Vagina (tissue), 2 donors: ENCODE measurements around the gene FRRS1L.

ENCODE experiments used
- POLR2A ChIP-seq, 2 donors: fragments of 450-650 bp; IDR thresholded peaks; one replicate each; pipeline ENCODE4 v1.6.1; 2017; ENCODE audit warnings: antibody characterized with exemption in 2 of 2, mild to moderate bottlenecking in 2 of 2, moderate library complexity in 2 of 2
- POLR2AphosphoS5 ChIP-seq, 2 donors: sonication (generic); formaldehyde crosslinking; IDR thresholded peaks; one replicate each; pipeline ENCODE4 v1.9.0; 2017; ENCODE audit warnings: antibody characterized with exemption in 2 of 2, mild to moderate bottlenecking in 2 of 2, low read depth in 1 of 2; ENCODE audit not compliant: insufficient read depth in 1 of 2
- TF ChIP-seq, protein P1 (sequence below), 3 experiments: fragments of 450-650 bp in 2 of 3; fragments of 200-600 bp in 1 of 3; sonication (generic) in 1 of 3; IDR thresholded peaks; one replicate each; pipeline ENCODE4 v1.5.1; 2017 to 2019; ENCODE audit warnings: antibody characterized with exemption in 3 of 3, mild to moderate bottlenecking in 2 of 3, moderate library complexity in 2 of 3

DNA sequence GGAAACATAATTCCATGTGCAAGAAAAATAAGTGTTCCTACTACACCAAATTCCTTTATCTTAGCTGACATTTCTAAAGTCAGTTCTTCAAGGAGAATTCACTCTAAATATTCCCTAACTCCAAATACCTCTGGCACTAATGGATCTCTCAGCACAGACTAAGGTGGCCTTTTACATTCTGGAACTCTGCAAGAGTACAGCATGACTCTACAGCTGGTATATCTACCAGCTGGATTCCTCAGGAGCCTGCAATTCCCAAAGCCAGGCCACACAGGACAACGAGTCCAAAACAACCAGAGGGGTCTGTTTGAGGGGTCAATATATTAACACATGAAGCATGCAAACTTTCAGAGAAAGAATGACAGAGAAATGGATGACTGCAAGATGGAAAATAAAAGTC, 74.5 kb downstream of the FRRS1L start:
- TF ChIP-seq, protein P1, sequence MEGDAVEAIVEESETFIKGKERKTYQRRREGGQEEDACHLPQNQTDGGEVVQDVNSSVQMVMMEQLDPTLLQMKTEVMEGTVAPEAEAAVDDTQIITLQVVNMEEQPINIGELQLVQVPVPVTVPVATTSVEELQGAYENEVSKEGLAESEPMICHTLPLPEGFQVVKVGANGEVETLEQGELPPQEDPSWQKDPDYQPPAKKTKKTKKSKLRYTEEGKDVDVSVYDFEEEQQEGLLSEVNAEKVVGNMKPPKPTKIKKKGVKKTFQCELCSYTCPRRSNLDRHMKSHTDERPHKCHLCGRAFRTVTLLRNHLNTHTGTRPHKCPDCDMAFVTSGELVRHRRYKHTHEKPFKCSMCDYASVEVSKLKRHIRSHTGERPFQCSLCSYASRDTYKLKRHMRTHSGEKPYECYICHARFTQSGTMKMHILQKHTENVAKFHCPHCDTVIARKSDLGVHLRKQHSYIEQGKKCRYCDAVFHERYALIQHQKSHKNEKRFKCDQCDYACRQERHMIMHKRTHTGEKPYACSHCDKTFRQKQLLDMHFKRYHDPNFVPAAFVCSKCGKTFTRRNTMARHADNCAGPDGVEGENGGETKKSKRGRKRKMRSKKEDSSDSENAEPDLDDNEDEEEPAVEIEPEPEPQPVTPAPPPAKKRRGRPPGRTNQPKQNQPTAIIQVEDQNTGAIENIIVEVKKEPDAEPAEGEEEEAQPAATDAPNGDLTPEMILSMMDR (IDR thresholded peaks at IDR 0.05), result no peak
- TF ChIP-seq POLR2A (IDR thresholded peaks at IDR 0.05) (no peak), POLR2AphosphoS5 (IDR thresholded peaks at IDR 0.05; ENCODE audit: insufficient read depth in 1 of 2, low read depth in 1 of 2) (no peak)
